Mammary epithelial cell (primary cell): ENCODE data around the gene USPL1.

ENCODE experiments used
- EZH2 ChIP-seq: IDR thresholded peaks from 2 replicates; pipeline ENCODE4 v1.6.1; 2012; ENCODE audit warnings: low read length, inconsistent platforms, borderline replicate concordance
- TF ChIP-seq, protein P1 (sequence below), 2 donors: IDR thresholded peaks in 1 of 2; conservative IDR thresholded peaks in 1 of 2; 2 replicates each; pipeline ENCODE4 v1.5.1; 2011 to 2012; ENCODE audit warnings: inconsistent platforms in 2 of 2, low read length in 2 of 2, mild to moderate bottlenecking in 2 of 2, control low read depth in 1 of 2, low read depth in 1 of 2; ENCODE audit not compliant: insufficient read depth in 1 of 2; ENCODE audit errors: extremely low read depth in 1 of 2

DNA sequence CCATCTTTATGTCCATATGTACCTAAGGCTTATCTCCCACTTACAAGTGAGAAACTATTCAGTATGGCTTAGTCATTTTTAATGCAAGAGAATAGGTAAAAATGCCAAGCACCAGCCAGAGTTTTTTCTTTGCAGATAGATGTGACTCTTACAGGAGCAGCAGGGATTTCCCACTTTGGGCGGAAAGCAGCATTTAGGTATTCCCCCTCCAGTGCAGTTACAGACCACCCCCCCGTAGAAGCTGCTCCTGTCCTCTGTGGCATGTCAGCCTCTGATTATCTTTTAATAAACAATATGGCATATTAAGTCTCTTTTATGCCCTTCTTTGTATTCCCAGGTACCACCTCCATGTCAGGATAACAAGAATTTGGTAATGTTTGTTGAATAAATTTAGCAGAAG, 24.7 kb upstream of the USPL1 start:
- TF ChIP-seq, protein P1, sequence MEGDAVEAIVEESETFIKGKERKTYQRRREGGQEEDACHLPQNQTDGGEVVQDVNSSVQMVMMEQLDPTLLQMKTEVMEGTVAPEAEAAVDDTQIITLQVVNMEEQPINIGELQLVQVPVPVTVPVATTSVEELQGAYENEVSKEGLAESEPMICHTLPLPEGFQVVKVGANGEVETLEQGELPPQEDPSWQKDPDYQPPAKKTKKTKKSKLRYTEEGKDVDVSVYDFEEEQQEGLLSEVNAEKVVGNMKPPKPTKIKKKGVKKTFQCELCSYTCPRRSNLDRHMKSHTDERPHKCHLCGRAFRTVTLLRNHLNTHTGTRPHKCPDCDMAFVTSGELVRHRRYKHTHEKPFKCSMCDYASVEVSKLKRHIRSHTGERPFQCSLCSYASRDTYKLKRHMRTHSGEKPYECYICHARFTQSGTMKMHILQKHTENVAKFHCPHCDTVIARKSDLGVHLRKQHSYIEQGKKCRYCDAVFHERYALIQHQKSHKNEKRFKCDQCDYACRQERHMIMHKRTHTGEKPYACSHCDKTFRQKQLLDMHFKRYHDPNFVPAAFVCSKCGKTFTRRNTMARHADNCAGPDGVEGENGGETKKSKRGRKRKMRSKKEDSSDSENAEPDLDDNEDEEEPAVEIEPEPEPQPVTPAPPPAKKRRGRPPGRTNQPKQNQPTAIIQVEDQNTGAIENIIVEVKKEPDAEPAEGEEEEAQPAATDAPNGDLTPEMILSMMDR (conservative IDR thresholded peaks at IDR 0.05 in 1 of 2, IDR thresholded peaks at IDR 0.05 in 1 of 2; ENCODE audit: extremely low read depth in 1 of 2, insufficient read depth in 1 of 2, low read depth in 1 of 2, low read length in 2 of 2): no peak
- TF ChIP-seq EZH2: no peak
